BE2C (cell line): Measurements from ENCODE around the gene STX17.

Experiments used
- DNase-seq: peaks from one replicate; pipeline ENCODE4 v3.0.0-alpha.2; 2020
- H3K27me3 ChIP-seq: fragments of 250-450 bp; sonication (Bioruptor Pico); 2 replicates; pipeline ENCODE4 v1.5.1; 2020; ENCODE audit warnings: mild to moderate bottlenecking
- H3K36me3 ChIP-seq: fragments of 250-450 bp; sonication (Bioruptor Pico); 2 replicates; pipeline ENCODE4 v1.5.1; 2020; ENCODE audit warnings: mild to moderate bottlenecking
- H3K4me1 ChIP-seq: fragments of 250-450 bp; sonication (Bioruptor Pico); 2 replicates; pipeline ENCODE4 v1.5.1; 2020
- H3K4me3 ChIP-seq: 2 replicates; pipeline ENCODE4 v1.5.1; 2011; ENCODE audit warnings: low read depth, low read length
- H3K9me3 ChIP-seq: fragments of 250-450 bp; sonication (Bioruptor Pico); 2 replicates; pipeline ENCODE4 v1.5.1; 2020
- TF ChIP-seq, protein P1 (sequence below): IDR thresholded peaks from 2 replicates; pipeline ENCODE4 v1.5.1; 2012; ENCODE audit warnings: mild to moderate bottlenecking, low read depth, low read length

The STX17 gene

DNA sequence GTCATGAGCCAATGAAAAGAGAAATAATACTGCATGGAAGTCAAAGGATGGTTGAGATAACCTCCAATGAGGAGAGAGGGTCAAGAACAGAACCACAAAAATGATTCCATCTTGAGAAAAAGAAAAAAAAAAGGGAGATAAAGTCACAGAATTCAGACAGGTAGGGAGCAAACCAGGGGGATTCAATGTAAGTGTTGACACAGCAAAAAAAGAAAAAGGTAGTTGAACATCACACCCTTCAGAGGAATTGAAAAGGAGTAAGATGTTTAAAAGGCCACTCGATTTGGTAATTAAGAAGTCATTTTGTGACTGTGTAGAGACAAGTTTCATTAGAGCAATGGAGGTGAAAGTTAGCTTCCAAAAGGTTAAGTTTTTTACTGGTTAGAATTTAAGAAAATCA, 113.1 kb downstream of the STX17 start:
- DNase-seq = no peak
- TF ChIP-seq, protein P1, sequence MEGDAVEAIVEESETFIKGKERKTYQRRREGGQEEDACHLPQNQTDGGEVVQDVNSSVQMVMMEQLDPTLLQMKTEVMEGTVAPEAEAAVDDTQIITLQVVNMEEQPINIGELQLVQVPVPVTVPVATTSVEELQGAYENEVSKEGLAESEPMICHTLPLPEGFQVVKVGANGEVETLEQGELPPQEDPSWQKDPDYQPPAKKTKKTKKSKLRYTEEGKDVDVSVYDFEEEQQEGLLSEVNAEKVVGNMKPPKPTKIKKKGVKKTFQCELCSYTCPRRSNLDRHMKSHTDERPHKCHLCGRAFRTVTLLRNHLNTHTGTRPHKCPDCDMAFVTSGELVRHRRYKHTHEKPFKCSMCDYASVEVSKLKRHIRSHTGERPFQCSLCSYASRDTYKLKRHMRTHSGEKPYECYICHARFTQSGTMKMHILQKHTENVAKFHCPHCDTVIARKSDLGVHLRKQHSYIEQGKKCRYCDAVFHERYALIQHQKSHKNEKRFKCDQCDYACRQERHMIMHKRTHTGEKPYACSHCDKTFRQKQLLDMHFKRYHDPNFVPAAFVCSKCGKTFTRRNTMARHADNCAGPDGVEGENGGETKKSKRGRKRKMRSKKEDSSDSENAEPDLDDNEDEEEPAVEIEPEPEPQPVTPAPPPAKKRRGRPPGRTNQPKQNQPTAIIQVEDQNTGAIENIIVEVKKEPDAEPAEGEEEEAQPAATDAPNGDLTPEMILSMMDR = no peak
- no peaks in the 10 kb centered on the region for H3K4me1 ChIP-seq
- no peaks in the 10 kb centered on the region for H3K27me3 ChIP-seq
- no peaks in the 10 kb centered on the region for H3K9me3 ChIP-seq
- H3K36me3 ChIP-seq = peaks cover 6% of the 10 kb centered on the region
- H3K4me3 ChIP-seq = no peak overlapping the region
